ENCODE results near the gene MLLT3. TPM values are rescaled to one million over a fixed set of nuclear protein-coding genes. Genes with fewer than 3 reads are reported as not detected.

MLLT3 gene
- total RNA-seq, 1 experiment from 2014 or later = 7.0 TPM

- TF ChIP-seq, protein P1, sequence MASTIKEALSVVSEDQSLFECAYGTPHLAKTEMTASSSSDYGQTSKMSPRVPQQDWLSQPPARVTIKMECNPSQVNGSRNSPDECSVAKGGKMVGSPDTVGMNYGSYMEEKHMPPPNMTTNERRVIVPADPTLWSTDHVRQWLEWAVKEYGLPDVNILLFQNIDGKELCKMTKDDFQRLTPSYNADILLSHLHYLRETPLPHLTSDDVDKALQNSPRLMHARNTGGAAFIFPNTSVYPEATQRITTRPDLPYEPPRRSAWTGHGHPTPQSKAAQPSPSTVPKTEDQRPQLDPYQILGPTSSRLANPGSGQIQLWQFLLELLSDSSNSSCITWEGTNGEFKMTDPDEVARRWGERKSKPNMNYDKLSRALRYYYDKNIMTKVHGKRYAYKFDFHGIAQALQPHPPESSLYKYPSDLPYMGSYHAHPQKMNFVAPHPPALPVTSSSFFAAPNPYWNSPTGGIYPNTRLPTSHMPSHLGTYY (CRISPR knock-in tag; IDR thresholded peaks at IDR 0.05) = no peak
- TF ChIP-seq ZNF121 (CRISPR knock-in tag; IDR thresholded peaks at IDR 0.05) (no peak), ZNF263 (CRISPR knock-in tag; IDR thresholded peaks at IDR 0.05; ENCODE audit: low read depth) (no peak), PRRX2 (CRISPR knock-in tag; IDR thresholded peaks at IDR 0.05) (no peak), TP53 (CRISPR knock-in tag; IDR thresholded peaks at IDR 0.05) (no peak), ZNF671 (CRISPR knock-in tag; IDR thresholded peaks at IDR 0.05) (no peak), ZNF416 (CRISPR knock-in tag; IDR thresholded peaks at IDR 0.05) (no peak)
These were observed 330.3 kb downstream of the MLLT3 start (continued) for GRCh38 chr9:20292002-20292401.

Small RNAs within 50 kb of the gene (microRNA-seq; reads per million reads assigned to microRNA genes)
- gene MIR4473 (ENCODE audit: borderline number of aligned reads) (not detected), gene MIR4474 (ENCODE audit: borderline number of aligned reads) (not detected)

Other genes with a start within 250 kb of the MLLT3 start
- 34.3 to 37.1 TPM (median 36.3 TPM) in 3 replicates for gene FOCAD, start 61.8 kb upstream of the MLLT3 start, total RNA-seq (2021)